Testis (tissue), 2 donors: ENCODE measurements around the gene DYNC2LI1.

Experiments
- POLR2A ChIP-seq: fragments of 450-650 bp; IDR thresholded peaks from one replicate; pipeline ENCODE4 v1.6.1; 2017; ENCODE audit warnings: antibody characterized with exemption, mild to moderate bottlenecking, moderate library complexity
- TF ChIP-seq, protein P1 (sequence below), 3 experiments: fragments of 450-650 bp in 2 of 3; fragments of 200-600 bp in 1 of 3; sonication (generic) in 1 of 3; IDR thresholded peaks; one replicate each; pipeline ENCODE4 v1.5.1; 2016 to 2019; ENCODE audit warnings: antibody characterized with exemption in 3 of 3, mild to moderate bottlenecking in 2 of 3, moderate library complexity in 1 of 3

DNA sequence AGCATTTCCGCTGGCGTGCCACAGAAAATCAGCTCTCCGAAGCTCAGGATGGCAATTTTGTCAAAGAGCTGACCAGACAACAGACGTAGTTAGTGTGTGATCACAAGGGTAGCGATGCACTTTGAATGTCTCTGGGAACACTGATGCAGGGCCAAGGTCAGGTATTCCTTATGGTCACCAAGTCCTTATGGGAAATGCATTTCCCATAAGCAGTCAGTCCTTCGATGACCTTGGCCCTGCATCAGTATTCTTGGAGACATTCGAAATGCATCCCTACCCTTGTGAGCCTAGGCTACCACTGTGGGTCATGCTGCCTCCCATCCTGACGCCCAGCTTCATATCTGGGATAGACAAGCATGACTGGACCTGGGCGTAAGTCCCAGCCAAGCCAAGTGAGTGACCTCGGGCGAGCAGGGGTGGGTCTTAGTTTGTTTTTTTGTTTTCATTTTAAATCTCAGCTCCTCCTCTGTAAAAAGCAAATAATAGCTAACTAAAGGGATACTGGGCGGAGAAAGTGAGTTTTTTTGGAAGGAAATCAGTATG is 51.2 kb downstream of the DYNC2LI1 start:
- no peak for TF ChIP-seq POLR2A
- TF ChIP-seq, protein P1, sequence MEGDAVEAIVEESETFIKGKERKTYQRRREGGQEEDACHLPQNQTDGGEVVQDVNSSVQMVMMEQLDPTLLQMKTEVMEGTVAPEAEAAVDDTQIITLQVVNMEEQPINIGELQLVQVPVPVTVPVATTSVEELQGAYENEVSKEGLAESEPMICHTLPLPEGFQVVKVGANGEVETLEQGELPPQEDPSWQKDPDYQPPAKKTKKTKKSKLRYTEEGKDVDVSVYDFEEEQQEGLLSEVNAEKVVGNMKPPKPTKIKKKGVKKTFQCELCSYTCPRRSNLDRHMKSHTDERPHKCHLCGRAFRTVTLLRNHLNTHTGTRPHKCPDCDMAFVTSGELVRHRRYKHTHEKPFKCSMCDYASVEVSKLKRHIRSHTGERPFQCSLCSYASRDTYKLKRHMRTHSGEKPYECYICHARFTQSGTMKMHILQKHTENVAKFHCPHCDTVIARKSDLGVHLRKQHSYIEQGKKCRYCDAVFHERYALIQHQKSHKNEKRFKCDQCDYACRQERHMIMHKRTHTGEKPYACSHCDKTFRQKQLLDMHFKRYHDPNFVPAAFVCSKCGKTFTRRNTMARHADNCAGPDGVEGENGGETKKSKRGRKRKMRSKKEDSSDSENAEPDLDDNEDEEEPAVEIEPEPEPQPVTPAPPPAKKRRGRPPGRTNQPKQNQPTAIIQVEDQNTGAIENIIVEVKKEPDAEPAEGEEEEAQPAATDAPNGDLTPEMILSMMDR (IDR thresholded peaks at IDR 0.05), result no peak
